DND-41 (cell line): ENCODE results near the gene ELMOD3.

Experiments
- CTCF ChIP-seq: IDR thresholded peaks from 2 replicates; pipeline ENCODE4 v1.5.1; 2012; ENCODE audit warnings: borderline replicate concordance, low read length, moderate library complexity, mild to moderate bottlenecking; ENCODE audit not compliant: poor library complexity, severe bottlenecking; ENCODE audit errors: extremely low read depth
- EZH2 ChIP-seq: IDR thresholded peaks from 3 replicates; pipeline ENCODE4 v1.6.1; 2012; ENCODE audit warnings: borderline replicate concordance, low read depth, mild to moderate bottlenecking, moderate library complexity, low read length, inconsistent platforms; ENCODE audit not compliant: severe bottlenecking

GRCh38 chr2:85405201-85406059 is 50.9 kb downstream of the ELMOD3 start:
- TF ChIP-seq CTCF (peak; percentile 72), EZH2 (no peak)
